GM04503 (cell line): ENCODE measurements around the gene FAM98B.
A peak's percentile ranks its signal among the peaks of the same experiment; 100 is the strongest.

Experiments
- DNase-seq: peaks from one replicate; pipeline ENCODE4 v3.0.0-alpha.2; 2012; ENCODE audit warnings: low read depth

Gene FAM98B

DNA sequence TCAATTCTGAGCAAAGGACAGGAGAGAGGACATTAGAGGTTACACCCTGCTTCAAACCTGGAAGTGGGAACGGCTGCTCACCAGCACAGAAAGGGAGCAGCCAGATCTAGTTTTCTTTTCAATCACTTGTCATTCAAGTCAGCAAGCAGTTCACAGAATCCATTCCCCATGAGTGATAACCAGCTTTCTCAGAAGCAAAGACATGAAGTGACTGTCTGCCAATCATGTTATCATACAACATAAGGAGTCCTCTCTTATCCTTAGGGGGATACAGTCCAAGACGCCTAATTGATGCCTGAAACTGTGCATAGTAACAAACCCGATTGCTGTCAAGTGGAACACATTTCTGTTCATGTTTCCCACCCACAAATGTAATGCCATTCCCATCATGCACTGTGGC, 54.7 kb downstream of the FAM98B start:
- no peak for DNase-seq

DNA sequence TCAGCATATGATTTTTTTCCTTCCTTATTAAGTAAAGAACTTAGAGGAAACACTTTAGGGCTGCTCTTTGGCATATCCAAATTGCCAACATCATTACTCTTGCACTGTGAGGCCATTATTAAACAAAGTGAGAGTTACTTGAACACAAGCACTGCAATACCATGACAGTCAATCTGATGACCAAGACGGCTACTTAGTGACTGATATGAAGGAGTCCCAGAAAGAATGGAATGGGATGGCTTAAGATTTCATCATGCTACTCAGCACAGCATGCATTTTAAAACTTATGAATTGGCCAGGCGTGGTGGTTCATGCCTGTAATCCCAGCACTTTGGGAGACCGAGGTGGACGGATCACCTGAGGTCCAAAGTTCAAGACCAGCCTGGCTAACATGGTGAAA, 55.2 kb downstream of the FAM98B start:
- DNase-seq = no peak

DNA sequence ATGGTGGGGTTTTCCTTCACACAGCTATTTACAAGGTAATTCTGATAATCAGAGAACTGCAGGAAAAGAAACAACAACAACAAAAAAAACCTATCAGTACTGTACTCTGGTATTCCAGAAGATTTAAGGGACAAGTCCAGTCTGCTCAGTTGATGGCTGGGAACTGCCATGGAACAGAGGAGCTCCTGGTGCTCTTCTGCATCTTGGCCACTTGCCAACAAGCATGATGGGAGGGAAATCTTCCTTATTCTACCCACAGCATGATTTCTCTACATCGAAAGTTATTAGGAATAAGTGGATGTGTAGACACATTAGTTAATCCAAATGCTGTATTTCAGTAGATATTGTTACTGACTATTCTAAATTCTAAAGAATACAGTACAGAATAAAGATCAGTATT, 59.0 kb downstream of the FAM98B start:
- no peak for DNase-seq

DNA sequence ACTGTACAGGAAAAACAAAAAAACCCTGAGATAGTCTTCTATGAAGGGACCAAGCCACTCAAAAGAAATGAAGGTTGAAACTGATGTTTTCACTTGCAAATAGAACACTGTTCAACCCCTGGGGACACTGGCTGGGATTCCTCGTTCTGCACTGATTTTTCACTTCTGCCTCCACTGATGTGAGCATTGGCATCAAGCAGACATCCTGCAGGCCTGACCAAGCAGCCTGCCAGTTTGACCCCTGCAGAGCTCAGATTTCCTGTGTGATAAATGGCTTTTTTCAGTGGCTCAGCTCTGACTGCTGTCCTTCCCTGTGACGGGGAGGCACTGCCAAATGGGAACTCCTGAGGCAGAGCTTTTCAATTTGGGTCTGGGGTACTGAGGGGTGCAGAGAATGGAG, 60.7 kb downstream of the FAM98B start:
- DNase-seq = no peak

DNA sequence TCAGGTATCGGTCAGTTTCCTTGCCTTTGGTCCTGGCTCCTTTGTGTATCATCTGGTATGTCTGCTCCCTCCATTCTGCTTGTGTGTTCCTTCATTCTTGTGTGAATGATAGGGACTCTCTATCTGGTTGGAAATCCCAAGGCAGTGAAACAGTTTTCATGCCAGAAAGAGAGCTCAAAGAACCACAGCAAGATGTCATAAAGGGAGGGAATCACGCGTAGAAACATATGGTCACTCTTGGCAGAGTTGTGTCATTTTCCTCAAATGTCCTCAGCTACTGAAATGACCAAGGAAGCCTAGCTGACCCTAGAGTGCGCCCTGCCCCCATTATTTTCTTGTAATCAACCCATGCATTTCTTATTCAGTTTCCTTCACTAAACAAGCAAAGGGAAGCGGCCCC, 62.7 kb downstream of the FAM98B start:
- DNase-seq = no peak

DNA sequence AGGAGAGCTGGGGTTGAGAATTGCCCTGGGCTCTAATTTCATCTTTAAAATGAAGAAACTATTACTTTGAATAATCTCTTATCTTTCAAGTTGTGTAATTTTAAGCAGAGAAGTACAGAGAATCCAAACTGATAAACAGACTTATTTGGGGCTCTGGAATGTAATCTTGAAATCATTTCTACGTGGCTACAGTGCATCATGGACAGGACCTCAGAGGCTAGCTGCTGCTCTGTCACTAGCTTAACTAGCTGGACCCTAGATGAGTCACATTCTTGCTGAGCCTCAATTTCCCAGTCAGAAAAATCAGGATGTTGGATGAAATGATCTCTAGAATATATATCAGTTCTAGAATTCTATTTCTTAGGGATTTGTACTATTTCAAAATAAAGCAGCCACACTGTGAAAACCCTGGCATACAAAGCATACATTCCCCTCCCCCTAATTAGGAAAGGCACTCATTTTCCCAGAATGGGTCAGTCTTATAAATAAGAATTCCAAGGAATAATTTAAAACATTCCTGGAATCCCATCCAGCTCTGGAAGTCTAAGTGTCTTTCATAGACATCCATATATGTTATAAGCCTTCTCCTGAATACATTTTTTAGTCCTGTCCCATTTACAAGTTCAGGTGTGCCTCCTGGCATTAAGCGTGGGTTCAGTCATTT, 63.5 kb downstream of the FAM98B start:
- DNase-seq = no peak

DNA sequence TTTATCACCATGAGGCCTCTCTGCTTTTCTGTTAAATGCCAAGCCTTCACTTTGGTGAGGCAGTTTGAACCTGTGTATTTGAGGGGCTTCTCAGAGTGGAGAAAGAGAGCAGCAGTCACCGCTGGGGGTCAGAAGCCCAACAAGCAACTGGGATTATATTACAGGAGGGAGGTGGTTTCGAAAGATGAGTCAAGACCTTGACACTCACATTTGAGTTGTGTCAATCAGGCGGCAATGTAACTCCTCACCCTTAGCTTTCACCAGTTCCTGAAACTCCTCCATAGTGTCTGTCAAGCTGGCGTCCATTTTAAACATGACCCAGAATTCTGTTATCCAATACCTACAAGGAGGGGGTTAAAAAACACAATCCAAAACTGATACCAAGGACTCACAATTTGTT, 64.2 kb downstream of the FAM98B start:
- DNase-seq = no peak

DNA sequence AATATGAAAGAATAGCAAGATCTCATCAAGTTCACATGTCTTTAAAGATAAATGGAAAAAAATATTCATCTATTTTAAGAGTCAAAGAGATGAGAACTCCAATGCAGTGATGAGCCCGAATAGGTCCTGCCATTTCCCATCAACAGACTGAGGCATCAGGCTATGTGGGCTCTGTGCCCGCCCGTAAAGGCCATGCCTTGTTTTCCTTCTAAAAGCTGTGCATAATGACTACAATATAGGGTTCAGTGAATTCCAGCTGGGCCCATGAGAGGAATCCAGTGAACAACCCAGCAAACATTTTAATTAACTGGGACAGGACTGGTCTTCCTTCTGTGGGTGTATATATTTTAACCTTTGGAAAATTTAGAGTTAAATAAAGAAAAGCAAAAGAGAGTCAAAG, 66.1 kb downstream of the FAM98B start:
- DNase-seq = no peak

DNA sequence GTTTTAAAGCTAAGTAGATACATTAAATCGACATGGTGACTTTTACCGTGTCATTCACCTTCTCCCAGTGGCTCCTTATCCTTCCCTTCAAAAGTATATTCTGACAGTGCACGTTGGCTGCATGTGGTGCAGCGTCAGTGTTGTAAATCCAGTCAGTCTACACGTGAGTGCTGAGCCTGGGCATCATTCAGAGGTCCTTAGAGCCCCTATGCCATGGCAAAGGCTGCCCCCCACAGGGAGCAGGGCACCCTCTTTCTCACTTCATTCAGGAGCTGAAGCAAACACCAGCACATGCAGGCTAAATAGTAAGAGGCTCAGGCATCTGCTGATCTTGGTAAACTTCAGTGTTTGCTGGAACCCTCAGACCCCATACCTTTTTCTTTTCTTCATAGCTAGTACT, 67.4 kb downstream of the FAM98B start:
- DNase-seq = no peak

DNA sequence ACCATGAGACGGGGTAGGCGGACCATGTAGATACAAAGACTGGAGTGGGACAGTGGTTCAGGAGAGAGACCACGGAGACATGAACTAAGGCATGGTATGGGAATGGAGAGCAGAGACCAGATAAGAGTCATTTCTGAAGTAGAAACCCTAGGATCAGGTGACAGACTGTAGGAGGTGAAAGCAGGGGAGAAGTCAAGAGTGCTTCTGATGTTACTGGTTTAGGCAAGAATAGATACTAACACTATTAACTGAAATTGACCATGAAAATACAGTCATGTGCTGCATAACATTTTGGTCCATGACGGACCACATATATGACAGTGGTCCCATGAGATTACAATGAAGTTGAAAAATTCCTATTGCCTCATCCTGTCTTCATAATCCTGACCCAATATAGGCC, 69.0 kb downstream of the FAM98B start:
- DNase-seq = no peak

DNA sequence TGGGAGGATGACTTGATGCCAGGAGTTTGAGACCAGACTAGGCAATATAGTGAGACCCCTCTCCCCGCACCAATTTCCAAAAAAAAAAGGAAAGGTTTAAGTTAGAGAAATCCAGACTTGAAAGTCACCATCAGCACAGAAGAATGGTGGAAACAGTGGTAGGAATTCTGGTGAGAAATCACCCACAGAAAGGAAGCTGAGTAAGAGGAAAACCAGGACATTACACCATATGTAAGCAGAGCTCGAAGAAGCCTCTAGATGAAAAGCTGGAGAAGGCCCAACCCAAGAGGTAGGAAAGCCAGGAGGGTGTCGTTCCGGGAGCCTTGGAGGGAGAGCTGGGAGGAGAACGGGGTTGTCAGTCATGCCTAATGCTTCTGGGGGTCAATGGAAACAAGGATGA, 70.2 kb downstream of the FAM98B start:
- no peak for DNase-seq

DNA sequence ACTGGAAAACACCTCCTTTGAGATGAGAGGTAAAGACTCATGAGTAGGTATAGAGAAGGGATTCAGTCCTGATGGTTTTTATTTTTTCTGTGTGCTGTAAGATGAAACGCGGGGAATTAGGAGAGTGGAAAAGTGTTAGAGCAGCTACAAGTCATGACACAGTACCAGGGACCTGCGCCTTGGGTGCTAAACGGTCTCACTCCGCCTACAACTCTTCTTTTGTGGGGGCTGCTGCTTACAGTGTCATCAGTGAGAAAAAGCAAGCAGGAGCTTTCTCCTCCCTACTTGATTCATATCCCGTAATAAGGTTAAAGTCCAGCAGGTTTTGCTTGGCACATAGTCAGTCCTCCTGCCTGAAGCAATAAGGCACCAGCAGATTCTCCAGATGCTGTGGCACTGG, 71.6 kb downstream of the FAM98B start:
- no peak for DNase-seq

DNA sequence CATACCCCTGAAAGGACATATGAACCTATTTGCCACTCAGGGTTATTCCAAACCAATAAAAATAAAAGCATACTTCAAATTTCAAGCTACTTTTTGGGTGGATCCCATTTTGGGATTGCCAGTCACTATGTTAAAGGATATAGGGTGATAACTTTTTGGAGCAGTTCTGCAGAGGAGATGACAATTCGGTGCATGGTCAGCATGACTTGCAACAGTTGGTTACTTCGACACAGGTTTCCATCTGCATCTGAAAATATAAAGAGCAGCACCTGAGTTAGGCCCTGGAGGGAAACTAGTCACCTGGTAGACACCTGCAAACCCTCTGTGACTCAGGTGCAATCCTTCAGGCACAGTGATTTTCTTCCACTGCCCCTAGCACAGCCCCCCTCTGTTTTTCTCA, 72.2 kb downstream of the FAM98B start:
- no peak for DNase-seq

DNA sequence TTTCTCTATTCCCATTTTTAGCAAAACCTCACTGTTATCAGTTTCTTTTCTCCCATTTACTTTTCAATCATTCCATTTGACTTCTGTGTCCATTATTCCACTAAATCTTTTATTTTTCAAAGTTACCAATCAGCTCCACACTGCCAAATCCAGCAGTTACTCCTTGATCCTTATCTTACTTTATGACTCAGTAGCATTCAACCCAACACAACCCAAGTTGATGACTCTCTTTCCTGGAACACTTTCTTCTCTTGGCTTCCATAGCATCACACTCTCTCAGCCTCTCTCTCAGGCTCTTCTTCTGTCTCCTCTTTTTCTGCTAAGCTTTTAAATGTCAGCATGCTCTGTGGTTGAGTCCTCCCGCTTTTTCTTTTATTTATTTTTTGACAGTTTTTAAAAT, 74.4 kb downstream of the FAM98B start:
- no peak for DNase-seq

DNA sequence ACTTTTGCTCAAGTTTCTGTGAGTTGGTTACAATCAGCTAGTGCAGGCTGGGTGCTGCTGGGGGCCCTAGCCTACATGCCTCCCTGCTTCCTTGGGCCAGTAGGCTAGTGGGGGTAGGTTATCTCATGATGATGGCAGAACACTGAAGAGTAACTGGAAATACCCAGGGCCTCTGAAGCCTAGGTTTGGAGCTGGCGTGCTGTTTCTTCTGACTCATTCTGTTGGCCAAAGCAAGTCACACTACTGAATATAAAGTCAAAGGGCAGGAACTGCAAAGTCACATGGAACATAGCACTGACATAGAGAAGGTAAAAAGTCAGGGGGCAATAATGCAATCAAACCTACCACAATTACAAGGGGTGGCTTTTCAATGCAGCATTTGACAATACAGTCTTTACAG, 76.2 kb downstream of the FAM98B start:
- DNase-seq = no peak

DNA sequence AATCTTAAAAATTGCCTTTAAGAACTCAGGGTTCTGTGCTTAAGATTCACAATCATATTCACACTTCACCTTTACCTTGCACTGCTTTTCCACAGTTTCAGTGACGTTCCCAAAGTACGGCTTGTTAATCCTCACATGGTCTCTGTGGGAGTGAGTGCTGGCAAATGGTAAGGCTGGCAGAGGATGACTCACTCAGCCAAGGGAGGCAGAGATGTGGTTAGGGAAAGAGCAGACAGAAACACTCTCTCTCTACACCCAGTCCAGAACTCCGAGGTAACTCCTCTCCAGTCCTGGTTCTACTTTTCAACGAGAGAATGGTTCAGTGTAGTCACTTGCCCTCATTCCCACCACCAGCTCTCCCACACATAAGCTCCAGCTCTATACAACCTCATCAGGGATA, 77.6 kb downstream of the FAM98B start:
- DNase-seq = no peak

DNA sequence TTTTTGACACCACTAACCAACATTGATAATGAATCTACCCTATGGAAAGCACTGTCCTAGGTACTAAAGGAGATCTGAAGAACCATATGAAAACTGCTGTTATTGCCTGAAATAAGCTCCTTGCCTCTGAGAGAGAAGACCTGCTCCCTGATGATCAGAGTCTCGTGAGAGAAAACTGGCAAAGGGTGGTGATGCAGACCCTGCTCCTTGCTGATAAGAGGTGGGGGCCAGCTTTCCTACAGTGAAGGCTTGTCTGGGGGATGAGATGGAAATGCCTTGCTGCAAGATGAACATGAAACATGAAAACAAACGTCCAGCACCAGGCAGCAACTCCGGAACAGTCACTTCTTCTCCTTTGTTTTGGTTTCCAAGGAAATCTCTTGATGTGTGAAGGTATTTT, 78.8 kb downstream of the FAM98B start:
- no peak for DNase-seq

DNA sequence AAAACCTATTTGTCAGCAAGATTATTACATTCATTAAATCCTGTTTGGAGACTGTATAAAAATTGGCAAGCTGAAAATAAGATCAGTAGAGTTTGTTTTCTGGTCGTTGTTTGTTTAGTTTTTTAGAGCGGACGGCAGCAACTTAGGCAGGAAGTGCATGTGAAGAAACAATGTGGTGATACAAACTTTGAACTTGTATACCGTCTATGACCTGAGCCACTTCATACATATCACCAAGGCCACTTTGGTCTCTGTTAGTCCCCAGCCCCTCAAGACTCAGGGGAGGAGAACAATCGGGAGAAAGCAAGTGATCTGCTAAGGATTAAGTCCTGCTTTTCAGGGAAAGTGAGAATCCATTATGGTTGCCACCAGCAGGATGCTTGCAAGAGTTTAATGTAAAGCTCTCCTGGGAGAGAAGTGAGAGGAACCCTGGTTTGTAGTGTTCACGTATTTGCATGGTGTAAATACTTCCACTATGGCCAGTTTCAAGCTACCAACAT, 79.5 kb downstream of the FAM98B start:
- DNase-seq = no peak

DNA sequence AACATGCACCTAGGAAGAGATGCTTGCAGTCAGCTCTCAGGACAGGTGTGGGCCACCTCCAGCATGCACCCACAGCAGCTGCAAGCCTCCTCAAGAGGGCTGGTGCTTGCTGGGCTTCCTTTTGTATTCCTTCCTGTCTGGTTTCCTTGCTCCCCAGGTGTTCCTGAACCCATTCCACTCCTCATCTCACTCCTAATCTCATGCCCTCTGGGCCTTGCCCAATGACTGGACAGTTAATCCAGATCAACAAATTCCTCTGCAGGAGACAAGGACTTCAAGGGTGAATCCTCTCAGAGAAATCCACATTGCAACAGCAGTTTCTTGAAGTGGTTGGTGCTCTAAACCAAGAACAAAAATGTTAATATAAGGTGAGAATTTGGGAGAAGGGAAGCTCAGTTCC, 80.0 kb downstream of the FAM98B start:
- no peak for DNase-seq

DNA sequence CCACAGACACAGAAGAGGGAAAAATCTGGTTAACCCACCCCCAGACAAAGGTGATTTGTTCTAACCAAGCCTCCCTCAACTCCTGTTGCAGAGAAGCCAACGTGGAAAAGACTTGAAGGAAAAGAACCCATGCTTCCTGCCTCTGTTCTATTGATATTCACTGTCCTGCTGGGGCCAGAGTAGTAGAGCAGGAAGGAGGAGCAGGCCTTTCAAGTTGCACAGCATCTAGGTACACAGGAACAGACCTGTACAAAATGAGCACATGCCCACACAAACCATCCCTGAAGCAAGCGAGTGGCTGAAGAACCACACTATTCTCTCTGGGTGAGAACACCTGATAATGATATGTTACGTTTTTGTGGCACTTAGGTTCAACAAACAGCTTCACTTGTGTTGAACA, 80.8 kb downstream of the FAM98B start:
- no peak for DNase-seq

DNA sequence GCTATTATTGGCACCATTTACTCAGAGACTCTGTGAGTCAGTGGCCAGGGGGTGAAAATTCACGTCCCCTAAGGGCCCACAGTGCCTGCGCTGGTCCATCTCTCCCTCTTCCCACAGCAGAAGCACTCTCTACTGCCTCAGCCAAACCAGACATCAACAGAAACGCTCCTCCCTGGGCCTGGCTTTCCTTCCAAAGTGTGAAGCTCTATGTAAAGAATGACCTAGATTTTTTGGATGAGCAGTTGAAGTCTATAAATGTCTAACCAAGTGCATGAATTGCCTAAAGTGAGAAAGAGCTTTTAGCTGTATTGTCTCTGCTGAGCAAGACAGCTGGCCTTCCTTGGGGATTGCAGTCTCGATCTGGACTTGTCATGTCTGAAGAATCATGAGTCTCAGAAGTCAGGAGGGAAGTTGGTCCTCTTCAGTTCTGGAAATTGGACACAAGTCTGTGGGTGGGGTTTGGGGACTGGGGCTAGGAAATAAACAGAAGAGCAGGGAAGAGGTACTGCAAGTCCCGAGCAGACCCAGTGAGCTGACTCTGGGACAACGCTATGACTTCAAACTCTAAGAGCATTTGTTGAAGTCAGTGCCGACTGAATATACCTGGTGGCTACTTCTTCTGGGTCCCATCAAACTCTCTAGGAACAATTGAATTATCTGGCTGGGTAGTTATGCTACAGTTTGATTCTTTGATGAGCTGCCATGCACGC, 81.7 kb downstream of the FAM98B start:
- no peak for DNase-seq

DNA sequence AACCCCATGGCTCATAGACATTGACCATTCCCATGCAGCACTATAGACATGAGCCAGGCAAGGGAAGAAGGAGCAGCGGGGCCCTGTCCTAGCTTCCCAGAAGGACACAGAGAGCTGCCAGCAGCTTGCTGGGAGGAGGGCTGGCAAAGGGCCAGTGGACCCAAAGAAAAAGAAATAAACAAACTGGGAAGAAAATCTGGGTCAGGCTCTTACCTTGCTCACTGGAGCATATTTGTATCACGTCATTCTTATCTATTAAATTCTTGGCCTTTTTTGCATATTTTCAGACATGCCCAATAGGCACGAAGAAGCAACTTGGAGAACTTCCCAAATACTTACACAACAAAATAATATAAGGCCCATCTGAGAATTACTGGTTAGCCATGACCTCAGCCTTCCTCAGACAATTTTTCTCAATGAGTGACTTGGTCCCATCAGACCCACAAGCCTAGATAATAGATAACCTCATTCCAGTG, 82.3 kb downstream of the FAM98B start:
- peak; percentile 96 for DNase-seq
